ENCODE data around the gene ZBTB21. TPM values are rescaled to one million over a fixed set of nuclear protein-coding genes. Genes with fewer than 3 reads are reported as not detected.

The ZBTB21 gene
- total RNA-seq, 1 donor from 2014 or later, result 25.3 TPM

- H3K4me1 Mint-ChIP-seq, result no peaks in the 10 kb centered on the region
- Histone ChIP-seq H3K9me3 (ENCODE audit: low read depth) (no peaks in the 10 kb centered on the region), H3K79me2 (ENCODE audit: low read depth) (peaks cover 6% of the 10 kb centered on the region), H3K36me3 (no peaks in the 10 kb centered on the region), H3K4me1 (no peaks in the 10 kb centered on the region), H3K4me2 (no peak overlapping the region), H3K27ac (no peak overlapping the region), H4K20me1 (ENCODE audit: low read depth) (no peaks in the 10 kb centered on the region), H3K27me3 (no peaks in the 10 kb centered on the region), H3K9ac (no peak overlapping the region), H3K4me3 (no peak overlapping the region), H2AFZ (replicated peaks) (no peak overlapping the region), H3F3A (ENCODE audit: low read depth) (no peaks in the 10 kb centered on the region)
- TF ChIP-seq CTCF (IDR thresholded peaks at IDR 0.05), result no peak
- no peak for TF ChIP-seq EZH2phosphoT487 (IDR thresholded peaks at IDR 0.05)
- TF ChIP-seq EZH2 (IDR thresholded peaks at IDR 0.05), result no peak
- DNase-seq (ENCODE audit: low spot score), result no peak
- no peak overlapping the region for H3K4me3 Mint-ChIP-seq
- peaks cover 5% of the 10 kb centered on the region for H3K9me3 Mint-ChIP-seq
- no peaks in the 10 kb centered on the region for H3K27me3 Mint-ChIP-seq (ENCODE audit: insufficient read depth, low read depth)
- H3K27ac Mint-ChIP-seq, result peak overlapping the region; percentile 67
- no peaks in the 10 kb centered on the region for H3K36me3 Mint-ChIP-seq
Measured at GRCh38 chr21:41941941-41942340, 68.2 kb downstream of the ZBTB21 start.

DNA sequence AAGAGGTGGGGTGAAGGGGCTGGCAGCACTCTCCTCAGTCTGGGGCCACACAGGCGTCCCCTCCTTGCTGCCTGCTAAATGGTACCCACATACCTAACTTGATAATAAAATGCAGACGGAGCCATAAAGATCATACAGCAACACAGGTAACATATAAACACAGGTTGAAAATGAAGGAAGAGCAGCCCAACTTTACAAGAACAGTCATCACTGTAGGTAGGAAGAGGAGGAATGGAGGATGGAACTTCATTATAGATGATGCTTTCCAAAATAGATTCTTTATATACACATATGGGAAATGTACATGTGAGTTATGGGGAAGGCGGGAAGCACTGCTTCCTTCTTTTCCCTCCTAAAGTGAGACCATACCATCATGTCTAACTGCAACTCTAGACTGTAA is 69.7 kb downstream of the ZBTB21 start:
- Histone ChIP-seq H3K4me2 (no peak overlapping the region), H3K79me2 (ENCODE audit: low read depth) (no peaks in the 10 kb centered on the region), H2AFZ (replicated peaks) (no peak overlapping the region), H3K9me3 (ENCODE audit: low read depth) (no peaks in the 10 kb centered on the region), H4K20me1 (ENCODE audit: low read depth) (no peaks in the 10 kb centered on the region), H3K27me3 (no peaks in the 10 kb centered on the region), H3K27ac (no peak overlapping the region), H3K4me3 (no peak overlapping the region), H3K4me1 (no peaks in the 10 kb centered on the region), H3F3A (ENCODE audit: low read depth) (no peaks in the 10 kb centered on the region), H3K36me3 (no peaks in the 10 kb centered on the region), H3K9ac (no peak overlapping the region)
- H3K4me3 Mint-ChIP-seq, result no peak overlapping the region
- no peak overlapping the region for H3K27ac Mint-ChIP-seq
- H3K27me3 Mint-ChIP-seq (ENCODE audit: insufficient read depth, low read depth), result no peaks in the 10 kb centered on the region
- H3K9me3 Mint-ChIP-seq, result peaks cover 5% of the 10 kb centered on the region
- no peaks in the 10 kb centered on the region for H3K36me3 Mint-ChIP-seq
- no peak for DNase-seq (ENCODE audit: low spot score)
- TF ChIP-seq EZH2phosphoT487 (IDR thresholded peaks at IDR 0.05) (no peak), CTCF (IDR thresholded peaks at IDR 0.05) (no peak), EZH2 (IDR thresholded peaks at IDR 0.05) (no peak)
- no peaks in the 10 kb centered on the region for H3K4me1 Mint-ChIP-seq

- H3K4me3 ChIP-seq, result no peak overlapping the region
- no peaks in the 10 kb centered on the region for H3K36me3 ChIP-seq
- TF ChIP-seq CTCF (IDR thresholded peaks at IDR 0.05) (no peak), EZH2 (IDR thresholded peaks at IDR 0.05) (no peak), EZH2phosphoT487 (IDR thresholded peaks at IDR 0.05) (no peak)
- no peaks in the 10 kb centered on the region for H3K27me3 ChIP-seq
- no peak overlapping the region for H2AFZ ChIP-seq (replicated peaks)
- no peaks in the 10 kb centered on the region for H4K20me1 ChIP-seq (ENCODE audit: low read depth)
- Mint-ChIP-seq H3K9me3 (no peaks in the 10 kb centered on the region), H3K4me1 (peaks cover 7% of the 10 kb centered on the region), H3K4me3 (no peak overlapping the region), H3K27me3 (ENCODE audit: insufficient read depth, low read depth) (peaks cover 1% of the 10 kb centered on the region), H3K27ac (no peak overlapping the region), H3K36me3 (no peaks in the 10 kb centered on the region)
- DNase-seq (ENCODE audit: low spot score), result no peak
- no peak overlapping the region for H3K4me2 ChIP-seq
- H3K27ac ChIP-seq, result no peak overlapping the region
- no peaks in the 10 kb centered on the region for H3K9me3 ChIP-seq (ENCODE audit: low read depth)
- no peaks in the 10 kb centered on the region for H3K79me2 ChIP-seq (ENCODE audit: low read depth)
- H3K4me1 ChIP-seq, result no peaks in the 10 kb centered on the region
- H3F3A ChIP-seq (ENCODE audit: low read depth), result no peaks in the 10 kb centered on the region
- no peak overlapping the region for H3K9ac ChIP-seq
Measured at GRCh38 chr21:41939391-41939790, 70.8 kb downstream of the ZBTB21 start.

Other genes with a start within 250 kb of the ZBTB21 start
- 1.3 and 2.3 TPM in 2 replicates for gene RIPK4, start 243.3 kb downstream of the ZBTB21 start, total RNA-seq (ENCODE audit: low replicate concordance)
- 9.0 and 10.4 TPM in 2 replicates for gene PRDM15, start 131.0 kb downstream of the ZBTB21 start, total RNA-seq (ENCODE audit: low replicate concordance)
- 15.3 and 19.6 TPM in 2 replicates for gene C2CD2, start 56.3 kb downstream of the ZBTB21 start, total RNA-seq (ENCODE audit: low replicate concordance)
- 0.09 TPM in 1 of 2 replicates, not detected in the other for gene UMODL1, start 61.0 kb upstream of the ZBTB21 start, total RNA-seq (ENCODE audit: low replicate concordance)
- 1.9 and 2.0 TPM in 2 replicates for gene ABCG1, start 208.8 kb upstream of the ZBTB21 start, total RNA-seq (ENCODE audit: low replicate concordance)

Measured in neural progenitor cell (in vitro differentiated cells).